ENCODE results near the gene SENP8. TPM values are rescaled to one million over a fixed set of nuclear protein-coding genes. Genes with fewer than 3 reads are reported as not detected.
A peak's percentile ranks its signal among the peaks of the same experiment; 100 is the strongest.
"Not testable (repeated sequence)": the region's sequence is repeated elsewhere in the genome, so short reads cannot be mapped to it uniquely, and the experiment has no call there.

Gene SENP8
- total RNA-seq, 1 experiment from 2014 or later = 6.8 TPM

DNA sequence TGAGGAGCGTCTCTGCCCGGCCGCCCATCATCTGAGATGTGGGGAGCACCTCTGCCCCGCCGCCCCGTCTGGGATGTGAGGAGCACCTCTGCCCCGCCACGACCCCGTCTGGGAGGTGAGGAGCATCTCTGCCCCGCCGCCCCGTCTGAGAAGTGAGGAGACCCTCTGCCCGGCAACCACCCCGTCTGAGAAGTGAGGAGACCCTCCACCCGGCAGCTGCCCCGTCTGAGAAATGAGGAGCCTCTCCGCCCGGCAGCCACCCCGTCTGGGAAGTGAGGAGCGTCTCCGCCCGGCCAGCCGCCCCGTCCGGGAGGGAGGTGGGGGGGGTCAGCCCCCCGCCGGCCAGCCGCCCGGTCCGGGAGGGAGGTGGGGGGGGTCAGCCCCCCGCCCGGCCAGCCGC is 17.7 kb upstream of the SENP8 start:
- H4K20me1 ChIP-seq (ENCODE audit: insufficient read depth, low read depth, low read length); H2AFZ ChIP-seq (ENCODE audit: low read length); H3K9ac ChIP-seq (ENCODE audit: low read length); H3K4me2 ChIP-seq (ENCODE audit: low read depth, low read length, poor library complexity, severe bottlenecking); DNase-seq; H3K27ac ChIP-seq (ENCODE audit: low read length); H3K9me2 ChIP-seq (replicated peaks; ENCODE audit: insufficient read depth, low read length); H3K27me3 ChIP-seq (ENCODE audit: low read length); H3K4me3 ChIP-seq (ENCODE audit: low read length); H3K9me3 ChIP-seq (ENCODE audit: low read length): not testable (repeated sequence)
- peaks cover 70% of the 10 kb centered on the region for H3K79me2 ChIP-seq (ENCODE audit: low read length)
- peaks cover 32% of the 10 kb centered on the region for H3K4me1 ChIP-seq (ENCODE audit: low read length)
- peaks cover 11% of the 10 kb centered on the region; the same call in 1 of the 2 replicates for H3K36me3 ChIP-seq (ENCODE audit: insufficient read depth, low read length)

DNA sequence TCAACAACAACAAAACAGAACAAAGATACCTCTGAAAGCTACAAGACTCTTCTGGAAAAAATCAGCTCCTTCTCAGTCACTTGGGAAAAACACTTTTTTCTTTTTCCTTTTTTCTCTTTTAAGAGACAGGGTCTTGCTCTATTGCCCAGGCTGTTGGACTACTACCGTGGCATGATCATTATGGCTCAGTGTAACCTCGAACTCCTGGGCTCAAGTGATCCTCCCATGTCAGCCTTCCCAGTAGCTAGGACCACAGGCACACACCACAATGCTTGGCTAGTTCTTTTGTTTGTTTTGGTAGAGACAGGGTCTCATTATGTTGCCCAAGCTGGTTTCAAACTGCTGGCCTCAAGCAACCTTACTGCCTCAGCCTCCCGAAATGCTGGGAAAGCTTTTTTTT is 13.1 kb upstream of the SENP8 start:
- Histone ChIP-seq H3K4me1 (ENCODE audit: low read length) (peaks cover 72% of the 10 kb centered on the region), H3K27ac (ENCODE audit: low read length) (peak overlapping the region; percentile 97), H3K9me3 (ENCODE audit: low read length) (no peaks in the 10 kb centered on the region), H4K20me1 (ENCODE audit: insufficient read depth, low read depth, low read length) (no peaks in the 10 kb centered on the region), H3K36me3 (ENCODE audit: insufficient read depth, low read length) (no peaks in the 10 kb centered on the region), H3K79me2 (ENCODE audit: low read length) (peaks cover 75% of the 10 kb centered on the region), H3K9ac (ENCODE audit: low read length) (peak overlapping the region; percentile 66), H3K4me3 (ENCODE audit: low read length) (peak overlapping the region; percentile 61), H2AFZ (ENCODE audit: low read length) (no peak overlapping the region), H3K27me3 (ENCODE audit: low read length) (no peaks in the 10 kb centered on the region), H3K4me2 (ENCODE audit: low read depth, low read length, poor library complexity, severe bottlenecking) (peak overlapping the region; percentile 69), H3K9me2 (replicated peaks; ENCODE audit: insufficient read depth, low read length) (no peaks in the 10 kb centered on the region)
- DNase-seq = no peak

DNA sequence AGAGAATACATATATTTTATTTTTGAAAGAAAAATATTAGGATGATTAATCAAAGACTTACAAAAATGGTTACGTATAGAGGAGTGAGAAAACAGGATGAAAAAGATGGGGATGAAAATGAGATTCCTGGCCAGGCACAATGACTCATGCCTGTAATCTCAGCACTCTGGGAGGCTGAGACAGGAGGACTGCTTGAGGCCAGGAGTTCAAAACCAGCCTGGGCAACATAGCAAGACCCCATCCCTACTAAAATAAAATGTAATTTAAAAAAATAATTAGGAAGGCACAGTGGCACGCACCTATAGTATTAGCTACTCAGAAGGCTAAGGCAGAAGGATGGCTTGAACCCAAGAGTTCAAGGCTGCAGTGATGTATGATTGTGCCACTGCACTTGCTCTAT is 12.1 kb upstream of the SENP8 start:
- Histone ChIP-seq H4K20me1 (ENCODE audit: insufficient read depth, low read depth, low read length) (no peaks in the 10 kb centered on the region), H3K9me2 (replicated peaks; ENCODE audit: insufficient read depth, low read length) (no peaks in the 10 kb centered on the region), H3K9ac (ENCODE audit: low read length) (no peak overlapping the region), H3K4me1 (ENCODE audit: low read length) (peaks cover 72% of the 10 kb centered on the region), H3K79me2 (ENCODE audit: low read length) (peaks cover 84% of the 10 kb centered on the region), H3K4me2 (ENCODE audit: low read depth, low read length, poor library complexity, severe bottlenecking) (no peak overlapping the region), H3K27me3 (ENCODE audit: low read length) (no peaks in the 10 kb centered on the region), H3K4me3 (ENCODE audit: low read length) (no peak overlapping the region), H3K9me3 (ENCODE audit: low read length) (no peaks in the 10 kb centered on the region), H2AFZ (ENCODE audit: low read length) (no peak overlapping the region), H3K27ac (ENCODE audit: low read length) (peak overlapping the region; percentile 97), H3K36me3 (ENCODE audit: insufficient read depth, low read length) (no peaks in the 10 kb centered on the region)
- DNase-seq = no peak

DNA sequence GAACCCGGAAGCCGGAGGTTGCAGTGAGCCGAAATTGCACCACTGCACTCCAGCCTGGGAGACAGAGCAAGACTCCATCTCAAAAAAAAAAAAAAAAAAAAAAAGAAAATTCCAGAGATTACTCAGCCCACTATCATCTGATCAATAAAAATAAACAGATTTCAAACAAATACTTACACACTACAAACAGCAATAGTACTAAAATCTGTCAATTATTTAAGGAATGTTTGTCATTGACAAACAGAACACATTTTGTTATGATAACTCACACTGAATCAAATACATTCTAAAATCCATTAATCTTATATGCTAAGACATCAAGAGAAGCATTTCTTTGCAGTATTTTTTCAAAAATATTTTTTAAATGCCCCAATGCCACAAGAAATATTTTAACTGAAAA is 7.8 kb upstream of the SENP8 start:
- Histone ChIP-seq H3K79me2 (ENCODE audit: low read length) (peaks cover 97% of the 10 kb centered on the region), H3K9me3 (ENCODE audit: low read length) (no peaks in the 10 kb centered on the region), H2AFZ (ENCODE audit: low read length) (no peak overlapping the region), H3K27me3 (ENCODE audit: low read length) (no peaks in the 10 kb centered on the region), H4K20me1 (ENCODE audit: insufficient read depth, low read depth, low read length) (no peaks in the 10 kb centered on the region), H3K4me1 (ENCODE audit: low read length) (peaks cover 74% of the 10 kb centered on the region), H3K9ac (ENCODE audit: low read length) (no peak overlapping the region), H3K4me2 (ENCODE audit: low read depth, low read length, poor library complexity, severe bottlenecking) (no peak overlapping the region), H3K36me3 (ENCODE audit: insufficient read depth, low read length) (no peaks in the 10 kb centered on the region), H3K9me2 (replicated peaks; ENCODE audit: insufficient read depth, low read length) (no peaks in the 10 kb centered on the region), H3K4me3 (ENCODE audit: low read length) (no peak overlapping the region), H3K27ac (ENCODE audit: low read length) (no peak overlapping the region)
- peak; percentile 45 for DNase-seq

DNA sequence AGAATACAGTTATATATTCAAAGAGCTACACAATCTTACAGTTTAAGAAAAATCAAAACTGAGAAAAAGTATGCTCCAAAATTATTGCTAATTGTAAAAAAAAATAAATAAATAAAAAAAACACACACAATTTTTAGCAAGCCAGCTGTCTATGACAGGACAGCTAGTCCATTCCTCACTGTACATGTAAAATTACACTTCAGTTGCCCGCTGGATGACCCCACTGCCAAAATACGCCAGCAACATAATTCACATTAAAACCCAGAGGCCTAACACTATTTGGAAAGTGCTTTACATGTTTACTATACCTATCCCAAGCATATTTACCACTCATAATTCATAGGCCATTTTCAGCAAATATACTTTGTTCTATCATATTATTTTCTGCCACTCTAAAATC is 6.1 kb upstream of the SENP8 start:
- DNase-seq = no peak
- peaks cover 97% of the 10 kb centered on the region for H3K79me2 ChIP-seq (ENCODE audit: low read length)

DNA sequence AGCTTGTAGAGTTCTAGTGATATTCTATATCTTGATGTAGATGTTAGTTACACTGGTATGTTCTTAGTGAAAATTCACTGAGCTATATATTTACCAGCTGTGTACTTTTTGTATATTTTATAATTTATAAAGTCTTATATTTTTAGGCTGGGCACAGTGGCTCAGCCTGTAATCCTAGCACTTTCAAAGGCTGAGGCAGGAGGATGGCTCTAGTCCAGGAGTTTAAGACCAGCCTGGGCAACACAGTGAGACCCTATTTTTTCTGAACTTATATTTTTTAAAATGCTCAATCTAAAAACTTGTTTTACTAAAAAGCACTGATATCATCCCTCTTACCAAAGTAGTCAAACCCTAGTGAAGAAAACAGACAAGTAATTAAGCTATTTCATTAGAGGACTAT is 5.4 kb upstream of the SENP8 start:
- Histone ChIP-seq H3K36me3 (ENCODE audit: insufficient read depth, low read length) (no peaks in the 10 kb centered on the region), H3K4me1 (ENCODE audit: low read length) (peaks cover 56% of the 10 kb centered on the region), H3K9me3 (ENCODE audit: low read length) (no peaks in the 10 kb centered on the region), H3K79me2 (ENCODE audit: low read length) (peaks cover 92% of the 10 kb centered on the region), H3K27ac (ENCODE audit: low read length) (peak overlapping the region; percentile 87), H3K27me3 (ENCODE audit: low read length) (no peaks in the 10 kb centered on the region), H4K20me1 (ENCODE audit: insufficient read depth, low read depth, low read length) (no peaks in the 10 kb centered on the region), H3K4me3 (ENCODE audit: low read length) (no peak overlapping the region), H3K4me2 (ENCODE audit: low read depth, low read length, poor library complexity, severe bottlenecking) (peak overlapping the region; percentile 85), H2AFZ (ENCODE audit: low read length) (no peak overlapping the region), H3K9ac (ENCODE audit: low read length) (no peak overlapping the region), H3K9me2 (replicated peaks; ENCODE audit: insufficient read depth, low read length) (no peaks in the 10 kb centered on the region)
- DNase-seq = no peak

More for the DNA sequence above, 6.1 kb upstream of the SENP8 start:
- Histone ChIP-seq H4K20me1 (ENCODE audit: insufficient read depth, low read depth, low read length) (no peaks in the 10 kb centered on the region), H3K4me2 (ENCODE audit: low read depth, low read length, poor library complexity, severe bottlenecking) (peak overlapping the region; percentile 12), H3K9me3 (ENCODE audit: low read length) (no peaks in the 10 kb centered on the region), H3K9me2 (replicated peaks; ENCODE audit: insufficient read depth, low read length) (no peaks in the 10 kb centered on the region), H3K27ac (ENCODE audit: low read length) (peak overlapping the region; percentile 87), H3K9ac (ENCODE audit: low read length) (no peak overlapping the region), H3K36me3 (ENCODE audit: insufficient read depth, low read length) (no peaks in the 10 kb centered on the region), H2AFZ (ENCODE audit: low read length) (no peak overlapping the region), H3K4me1 (ENCODE audit: low read length) (peaks cover 62% of the 10 kb centered on the region), H3K27me3 (ENCODE audit: low read length) (no peaks in the 10 kb centered on the region), H3K4me3 (ENCODE audit: low read length) (no peak overlapping the region)

DNA sequence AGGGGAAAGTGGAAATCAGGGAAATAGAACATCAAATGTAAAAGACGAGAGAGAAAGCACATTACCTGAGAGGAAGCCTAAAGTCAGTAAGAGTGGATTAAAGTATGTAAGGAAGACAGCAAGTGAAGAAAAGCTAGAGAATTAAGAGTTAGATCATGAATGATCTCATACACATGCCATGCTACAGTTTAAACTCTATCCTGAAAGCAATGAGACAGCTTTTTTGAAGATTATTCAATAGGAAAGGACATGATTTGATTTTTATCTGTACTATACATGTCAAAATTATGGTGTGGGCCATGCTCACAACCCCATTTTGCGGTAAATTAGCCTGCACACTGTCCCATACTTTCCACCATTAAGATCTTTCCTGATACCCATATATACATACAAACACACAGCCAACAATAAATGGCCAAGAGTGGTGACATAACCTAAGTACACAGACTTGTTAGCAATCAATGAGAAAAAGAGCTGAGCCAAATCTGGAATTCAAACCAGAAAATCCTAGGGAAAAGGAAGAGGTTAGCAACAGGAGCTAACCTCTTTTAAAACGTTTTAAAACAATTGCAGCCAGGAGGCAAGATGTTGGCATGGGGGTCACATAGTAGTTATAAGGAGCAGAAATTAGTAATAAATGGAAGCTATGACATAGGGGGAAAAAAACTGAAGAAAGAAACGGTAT is 4.7 kb upstream of the SENP8 start:
- H3K9me3 ChIP-seq (ENCODE audit: low read length) = no peaks in the 10 kb centered on the region
- no peaks in the 10 kb centered on the region for H3K36me3 ChIP-seq (ENCODE audit: insufficient read depth, low read length)
- no peak for DNase-seq
- no peaks in the 10 kb centered on the region for H3K27me3 ChIP-seq (ENCODE audit: low read length)
- no peaks in the 10 kb centered on the region for H4K20me1 ChIP-seq (ENCODE audit: insufficient read depth, low read depth, low read length)
- no peaks in the 10 kb centered on the region for H3K9me2 ChIP-seq (replicated peaks; ENCODE audit: insufficient read depth, low read length)
- peaks cover 49% of the 10 kb centered on the region for H3K4me1 ChIP-seq (ENCODE audit: low read length)
- peaks cover 86% of the 10 kb centered on the region for H3K79me2 ChIP-seq (ENCODE audit: low read length)
- H2AFZ ChIP-seq (ENCODE audit: low read length) = no peak overlapping the region
- peak overlapping the region; percentile 82; the same call in 1 of the 2 replicates for H3K9ac ChIP-seq (ENCODE audit: low read length)
- H3K27ac ChIP-seq (ENCODE audit: low read length) = peak overlapping the region; percentile 87
- 0 out of 2 replicates have a peak overlapping the region, but pooled peaks have one; percentile 4 for H3K4me3 ChIP-seq (ENCODE audit: low read length)
- peak overlapping the region; percentile 85 for H3K4me2 ChIP-seq (ENCODE audit: low read depth, low read length, poor library complexity, severe bottlenecking)

DNA sequence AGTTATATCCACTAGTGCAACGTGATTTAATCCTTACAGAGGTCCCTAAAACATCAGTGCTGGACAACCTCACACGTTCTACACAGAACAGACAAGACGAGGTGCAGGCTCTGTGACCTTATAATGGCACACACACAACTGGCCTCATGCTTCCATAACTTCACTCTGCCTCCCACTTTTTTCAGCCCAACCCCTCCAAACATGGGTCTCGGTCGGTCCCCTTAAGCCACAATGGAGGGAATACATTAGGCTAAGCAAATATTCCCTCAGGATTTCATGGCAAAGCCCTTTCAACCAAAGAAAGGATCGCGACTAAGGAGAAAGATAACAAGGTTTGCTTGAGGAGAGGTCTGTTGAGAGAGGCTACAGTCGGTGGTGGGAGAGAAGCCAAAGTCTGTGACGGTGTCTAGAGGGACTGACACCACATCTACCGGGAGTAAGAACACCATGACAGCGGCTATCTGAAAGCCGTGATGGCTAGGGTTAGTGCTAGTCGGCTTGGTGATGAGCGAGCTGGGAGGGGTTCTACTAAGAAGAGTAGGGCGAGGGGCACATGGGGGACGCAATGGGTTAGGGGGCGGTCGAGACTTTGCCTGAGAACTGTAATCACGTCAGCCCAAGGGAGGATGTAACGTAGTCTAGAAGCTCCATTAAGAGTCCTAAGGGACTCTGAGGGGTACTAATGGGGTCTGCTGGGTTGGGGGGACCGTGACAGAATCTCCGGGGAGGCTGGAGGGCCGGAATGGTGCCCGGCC is 1.3 kb upstream of the SENP8 start:
- DNase-seq = peak; percentile 95
- Histone ChIP-seq H3K27ac (ENCODE audit: low read length) (peak overlapping the region; percentile 87), H3K9ac (ENCODE audit: low read length) (peak overlapping the region; percentile 82)

More for the DNA sequence above, 1.3 kb upstream of the SENP8 start:
- no peak overlapping the region; the same call in 1 of the 2 replicates for H2AFZ ChIP-seq (ENCODE audit: low read length)
- peaks cover 47% of the 10 kb centered on the region for H3K4me1 ChIP-seq (ENCODE audit: low read length)
- no peaks in the 10 kb centered on the region for H3K36me3 ChIP-seq (ENCODE audit: insufficient read depth, low read length)
- H3K9me3 ChIP-seq (ENCODE audit: low read length) = no peaks in the 10 kb centered on the region
- H3K4me3 ChIP-seq (ENCODE audit: low read length) = peak overlapping the region; percentile 80
- no peaks in the 10 kb centered on the region for H3K27me3 ChIP-seq (ENCODE audit: low read length)
- peaks cover 61% of the 10 kb centered on the region for H3K79me2 ChIP-seq (ENCODE audit: low read length)
- H4K20me1 ChIP-seq (ENCODE audit: insufficient read depth, low read depth, low read length) = no peaks in the 10 kb centered on the region
- H3K9me2 ChIP-seq (replicated peaks; ENCODE audit: insufficient read depth, low read length) = no peaks in the 10 kb centered on the region
- H3K4me2 ChIP-seq (ENCODE audit: low read depth, low read length, poor library complexity, severe bottlenecking) = peak overlapping the region; percentile 85
